HFF-Myc (cell line): ENCODE results near the gene CCL24.
"Not testable (repeated sequence)": the region's sequence is repeated elsewhere in the genome, so short reads cannot be mapped to it uniquely, and the experiment has no call there.

Experiments used
- DNase-seq: peaks from one replicate; pipeline ENCODE4 v3.0.0-alpha.2; 2011; ENCODE audit warnings: low read depth; ENCODE audit errors: extremely low read depth
- H3K4me3 ChIP-seq: replicated peaks from 2 replicates; pipeline ENCODE4 v1.5.1; 2011; ENCODE audit warnings: low read depth, mild to moderate bottlenecking, control low read depth, low read length
- TF ChIP-seq, protein P1 (sequence below): IDR thresholded peaks from 2 replicates; pipeline ENCODE4 v1.5.1; 2012; ENCODE audit warnings: mild to moderate bottlenecking, low read depth, low read length, control low read depth; ENCODE audit errors: missing control alignments

The CCL24 gene

DNA sequence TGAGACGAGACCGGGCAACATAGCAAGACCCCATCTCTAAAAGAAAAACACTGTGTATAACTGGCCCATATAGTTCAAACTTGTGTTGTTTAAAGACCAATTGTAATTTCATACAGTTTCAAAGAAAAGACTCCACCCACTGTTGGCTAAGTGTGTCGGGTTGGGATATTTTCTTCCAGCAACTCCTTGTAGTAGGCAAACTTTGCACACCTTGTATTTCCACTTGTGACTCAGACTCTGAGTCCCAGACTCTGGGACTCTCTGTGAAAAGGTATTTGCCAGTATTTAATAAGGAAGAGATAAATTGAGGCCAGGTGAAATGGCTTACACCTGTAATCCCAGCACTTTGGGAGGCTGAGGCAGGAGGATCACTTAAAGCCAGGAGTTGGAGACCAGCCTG lies 36.0 kb upstream of the CCL24 start:
- H3K4me3 ChIP-seq, result no peak overlapping the region
- TF ChIP-seq, protein P1, sequence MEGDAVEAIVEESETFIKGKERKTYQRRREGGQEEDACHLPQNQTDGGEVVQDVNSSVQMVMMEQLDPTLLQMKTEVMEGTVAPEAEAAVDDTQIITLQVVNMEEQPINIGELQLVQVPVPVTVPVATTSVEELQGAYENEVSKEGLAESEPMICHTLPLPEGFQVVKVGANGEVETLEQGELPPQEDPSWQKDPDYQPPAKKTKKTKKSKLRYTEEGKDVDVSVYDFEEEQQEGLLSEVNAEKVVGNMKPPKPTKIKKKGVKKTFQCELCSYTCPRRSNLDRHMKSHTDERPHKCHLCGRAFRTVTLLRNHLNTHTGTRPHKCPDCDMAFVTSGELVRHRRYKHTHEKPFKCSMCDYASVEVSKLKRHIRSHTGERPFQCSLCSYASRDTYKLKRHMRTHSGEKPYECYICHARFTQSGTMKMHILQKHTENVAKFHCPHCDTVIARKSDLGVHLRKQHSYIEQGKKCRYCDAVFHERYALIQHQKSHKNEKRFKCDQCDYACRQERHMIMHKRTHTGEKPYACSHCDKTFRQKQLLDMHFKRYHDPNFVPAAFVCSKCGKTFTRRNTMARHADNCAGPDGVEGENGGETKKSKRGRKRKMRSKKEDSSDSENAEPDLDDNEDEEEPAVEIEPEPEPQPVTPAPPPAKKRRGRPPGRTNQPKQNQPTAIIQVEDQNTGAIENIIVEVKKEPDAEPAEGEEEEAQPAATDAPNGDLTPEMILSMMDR, result no peak
- no peak for DNase-seq

DNA sequence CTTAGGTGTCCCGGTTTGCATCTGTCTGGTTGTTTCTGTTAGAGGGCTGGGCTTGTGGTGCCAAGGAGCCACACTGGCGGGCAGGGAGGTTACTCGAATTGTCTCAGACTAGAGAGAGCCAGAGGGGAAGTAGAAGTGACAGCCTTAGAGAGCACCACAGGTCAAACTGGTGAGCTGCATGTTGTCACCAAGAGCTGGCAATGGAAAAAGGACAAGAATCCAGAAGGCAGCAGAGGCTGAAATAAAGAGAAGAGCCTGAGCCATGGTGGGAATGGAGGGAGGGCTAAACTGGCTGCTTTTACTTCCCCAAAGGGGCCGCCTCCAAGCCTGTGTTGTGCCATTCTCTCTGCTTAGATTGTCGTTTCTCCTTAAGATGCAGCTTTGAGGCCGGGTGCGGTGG lies 34.1 kb upstream of the CCL24 start:
- DNase-seq, result no peak
- no peak overlapping the region for H3K4me3 ChIP-seq
- TF ChIP-seq, protein P1, result no peak

DNA sequence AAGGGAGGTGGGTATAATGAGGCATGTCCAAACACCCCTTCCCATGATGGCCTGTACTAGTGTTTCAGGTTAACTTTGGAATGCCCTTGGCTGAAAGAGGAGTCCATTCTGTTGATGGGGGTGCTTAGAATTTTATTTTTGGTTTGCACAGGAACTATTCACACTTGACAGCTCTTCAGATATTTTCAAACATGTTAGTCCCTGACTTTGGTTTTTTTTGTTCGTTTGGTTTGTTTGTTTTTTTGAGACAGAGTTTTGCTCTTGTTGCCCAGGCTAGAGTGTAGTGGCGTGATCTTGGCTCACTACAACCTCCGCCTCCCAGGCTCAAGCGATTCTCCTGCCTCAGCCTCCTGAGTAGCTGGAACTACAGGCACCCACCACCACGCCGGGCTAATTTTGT lies 31.5 kb upstream of the CCL24 start:
- DNase-seq, H3K4me3 ChIP-seq: not testable (repeated sequence)

DNA sequence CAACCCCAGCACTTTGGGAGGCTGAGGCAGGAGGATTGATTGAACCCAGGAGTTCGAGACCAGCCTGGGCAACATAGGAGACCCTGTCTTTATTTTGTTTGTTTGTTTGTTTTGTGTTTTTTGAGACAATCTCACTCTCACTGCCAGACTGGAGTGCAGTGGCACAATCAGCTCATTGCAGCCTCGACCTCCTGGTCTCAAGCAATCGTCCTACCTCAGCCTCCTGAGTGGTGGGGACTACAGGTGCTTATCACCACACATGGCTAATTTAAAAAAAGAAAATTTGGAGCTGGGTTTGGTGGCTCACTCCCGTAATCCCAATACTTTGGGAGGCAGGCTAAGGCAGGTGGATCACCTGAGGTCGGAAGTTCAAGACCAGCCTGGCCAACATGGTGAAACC lies 30.6 kb upstream of the CCL24 start:
- H3K4me3 ChIP-seq, result no peak overlapping the region
- TF ChIP-seq, protein P1, result no peak
- DNase-seq, result no peak

DNA sequence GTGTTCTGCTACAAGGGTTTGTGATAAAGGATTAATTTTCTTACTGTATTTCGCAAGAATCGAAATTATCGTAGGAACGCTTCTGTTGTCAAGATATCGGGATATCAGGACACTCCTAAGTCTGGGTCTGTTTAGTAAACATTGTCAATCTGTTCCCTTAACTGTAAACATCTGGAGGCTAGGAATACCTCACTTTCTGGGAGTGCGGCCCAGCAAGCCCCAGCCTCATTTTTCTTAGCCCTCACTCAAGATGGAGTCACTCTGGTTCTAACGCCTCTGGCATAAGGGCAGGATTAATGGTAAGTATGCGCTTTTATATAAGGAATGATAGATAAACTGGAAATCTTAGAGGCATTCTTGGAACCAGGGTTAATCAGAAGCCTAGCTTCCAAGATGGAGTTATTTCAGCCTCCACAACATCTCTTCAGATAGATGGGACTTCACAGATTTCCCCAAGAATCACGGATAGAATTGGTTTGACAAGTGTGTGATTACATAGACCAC lies 30.1 kb upstream of the CCL24 start:
- H3K4me3 ChIP-seq, result no peak overlapping the region
- peak; percentile 2 for DNase-seq
- TF ChIP-seq, protein P1, result no peak

DNA sequence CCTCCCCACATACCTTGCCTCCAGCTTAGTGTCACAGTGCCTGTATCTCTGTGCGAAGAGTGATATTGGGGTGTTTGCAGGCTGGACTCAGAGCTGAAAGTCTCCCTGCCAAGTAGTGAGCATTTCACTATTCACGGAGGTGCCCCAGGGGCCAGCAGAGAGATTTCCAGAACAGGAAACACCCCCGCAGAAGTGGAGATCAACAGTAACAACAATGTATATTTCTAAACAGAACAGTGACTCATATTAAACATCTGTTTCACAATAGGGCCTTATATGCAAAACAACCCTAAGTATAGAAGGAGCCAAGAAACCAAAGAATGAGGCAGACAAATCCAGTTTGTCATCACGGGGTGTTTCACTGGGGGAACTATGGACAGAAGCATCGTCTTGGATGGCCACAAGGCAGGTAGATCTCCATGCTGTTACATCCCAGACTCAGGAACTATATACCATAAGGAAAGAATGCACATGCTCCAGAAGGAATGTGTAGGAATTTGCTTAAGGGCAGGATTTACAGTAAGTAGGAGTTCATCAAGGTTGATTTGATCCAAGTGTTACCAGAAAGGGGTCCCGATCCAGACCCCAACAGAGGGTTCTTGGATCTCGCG lies 29.3 kb upstream of the CCL24 start:
- peak; percentile 91 for DNase-seq
- TF ChIP-seq, protein P1, result no peak
- H3K4me3 ChIP-seq, result peak overlapping the region; percentile 10; the same call in 1 of the 2 replicates

DNA sequence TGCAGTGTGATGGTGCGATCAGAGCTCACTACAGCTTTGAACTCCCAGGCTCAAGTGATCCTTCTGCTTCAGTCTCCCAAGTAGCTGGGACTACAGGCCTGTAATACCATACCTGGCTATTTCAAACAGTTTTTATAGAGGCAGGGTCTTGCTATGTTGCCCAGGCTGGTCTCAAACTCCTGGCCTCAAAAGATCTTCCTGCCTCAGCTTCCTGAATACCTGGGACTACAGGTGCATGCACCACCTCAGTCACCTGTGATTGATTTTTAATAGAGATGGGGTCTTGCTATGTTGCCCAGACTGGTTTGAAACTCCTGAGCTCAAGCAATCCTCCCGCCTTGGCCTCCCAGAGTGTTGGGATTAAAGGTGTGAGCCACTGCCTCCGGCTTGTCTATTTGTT lies 26.4 kb upstream of the CCL24 start:
- DNase-seq, result no peak
- H3K4me3 ChIP-seq, result no peak overlapping the region
- TF ChIP-seq, protein P1, result no peak

DNA sequence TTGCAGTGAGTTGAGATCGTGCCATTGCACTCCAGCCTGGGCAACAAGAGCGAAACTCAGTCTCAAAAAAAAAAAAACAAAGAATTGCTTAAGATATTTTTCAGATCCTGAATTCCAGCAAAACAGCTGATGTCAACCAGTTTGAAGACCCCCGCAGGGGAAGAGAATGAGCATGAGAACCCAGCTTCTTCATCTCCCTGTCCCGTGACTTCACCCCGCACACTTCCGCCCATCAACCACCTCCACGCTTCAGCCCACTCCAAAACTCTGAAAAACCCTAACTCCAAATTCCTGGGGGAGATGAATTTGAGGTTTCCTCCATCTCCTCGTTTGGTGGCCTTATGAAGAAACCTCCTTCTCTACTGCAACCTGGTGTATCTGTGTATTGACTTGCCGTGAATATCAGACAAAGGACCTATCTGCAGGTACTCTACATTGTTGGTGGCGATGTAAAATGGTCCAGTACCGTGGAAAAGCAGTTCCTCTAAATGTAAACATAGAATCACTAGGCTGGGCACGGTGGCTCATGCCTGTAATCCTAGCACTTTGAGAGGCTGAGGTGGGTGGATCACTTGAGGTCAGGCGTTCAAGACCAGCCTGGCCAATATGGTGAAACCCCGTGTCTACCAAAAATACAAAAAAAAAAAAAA lies 24.8 kb upstream of the CCL24 start:
- not testable (repeated sequence) for DNase-seq, H3K4me3 ChIP-seq
